ENCODE measurements around the gene TREML2. TPM values are rescaled to one million over a fixed set of nuclear protein-coding genes. Genes with fewer than 3 reads are reported as not detected.

TREML2 gene
- total and polyA plus RNA-seq, 2 of the 8 experiments (the other 6 are each of a cell fraction or from before 2014, with no cell fraction given) = 0.09 to 0.18 TPM

DNA sequence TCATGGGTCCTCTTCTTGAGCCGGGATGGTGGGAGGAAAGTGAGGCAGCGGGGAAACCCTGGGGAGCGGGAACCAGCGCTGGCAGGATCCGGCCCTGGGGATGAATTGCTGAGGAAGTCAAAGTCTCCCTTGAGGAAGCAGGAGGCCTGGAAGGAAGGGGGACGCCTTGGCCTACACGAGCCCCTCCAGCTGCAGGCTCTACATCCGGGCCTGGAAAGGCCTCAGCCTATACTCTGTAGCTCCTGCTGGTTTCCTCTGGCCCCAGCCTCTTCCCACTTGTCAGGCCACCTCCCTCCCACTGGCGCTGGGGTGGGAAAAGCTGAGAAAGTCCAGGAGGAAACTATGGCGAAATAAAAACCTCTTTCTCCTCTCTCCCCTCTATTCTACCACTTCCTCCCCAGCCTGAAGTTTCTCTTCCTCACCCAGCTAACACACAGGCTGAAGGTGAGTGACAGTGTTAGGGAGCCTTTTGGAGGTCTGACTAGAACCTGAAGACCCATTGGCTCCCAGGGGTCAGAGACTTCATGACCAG, 14.9 kb downstream of the TREML2 start (continued):
- TF ChIP-seq, protein P1, sequence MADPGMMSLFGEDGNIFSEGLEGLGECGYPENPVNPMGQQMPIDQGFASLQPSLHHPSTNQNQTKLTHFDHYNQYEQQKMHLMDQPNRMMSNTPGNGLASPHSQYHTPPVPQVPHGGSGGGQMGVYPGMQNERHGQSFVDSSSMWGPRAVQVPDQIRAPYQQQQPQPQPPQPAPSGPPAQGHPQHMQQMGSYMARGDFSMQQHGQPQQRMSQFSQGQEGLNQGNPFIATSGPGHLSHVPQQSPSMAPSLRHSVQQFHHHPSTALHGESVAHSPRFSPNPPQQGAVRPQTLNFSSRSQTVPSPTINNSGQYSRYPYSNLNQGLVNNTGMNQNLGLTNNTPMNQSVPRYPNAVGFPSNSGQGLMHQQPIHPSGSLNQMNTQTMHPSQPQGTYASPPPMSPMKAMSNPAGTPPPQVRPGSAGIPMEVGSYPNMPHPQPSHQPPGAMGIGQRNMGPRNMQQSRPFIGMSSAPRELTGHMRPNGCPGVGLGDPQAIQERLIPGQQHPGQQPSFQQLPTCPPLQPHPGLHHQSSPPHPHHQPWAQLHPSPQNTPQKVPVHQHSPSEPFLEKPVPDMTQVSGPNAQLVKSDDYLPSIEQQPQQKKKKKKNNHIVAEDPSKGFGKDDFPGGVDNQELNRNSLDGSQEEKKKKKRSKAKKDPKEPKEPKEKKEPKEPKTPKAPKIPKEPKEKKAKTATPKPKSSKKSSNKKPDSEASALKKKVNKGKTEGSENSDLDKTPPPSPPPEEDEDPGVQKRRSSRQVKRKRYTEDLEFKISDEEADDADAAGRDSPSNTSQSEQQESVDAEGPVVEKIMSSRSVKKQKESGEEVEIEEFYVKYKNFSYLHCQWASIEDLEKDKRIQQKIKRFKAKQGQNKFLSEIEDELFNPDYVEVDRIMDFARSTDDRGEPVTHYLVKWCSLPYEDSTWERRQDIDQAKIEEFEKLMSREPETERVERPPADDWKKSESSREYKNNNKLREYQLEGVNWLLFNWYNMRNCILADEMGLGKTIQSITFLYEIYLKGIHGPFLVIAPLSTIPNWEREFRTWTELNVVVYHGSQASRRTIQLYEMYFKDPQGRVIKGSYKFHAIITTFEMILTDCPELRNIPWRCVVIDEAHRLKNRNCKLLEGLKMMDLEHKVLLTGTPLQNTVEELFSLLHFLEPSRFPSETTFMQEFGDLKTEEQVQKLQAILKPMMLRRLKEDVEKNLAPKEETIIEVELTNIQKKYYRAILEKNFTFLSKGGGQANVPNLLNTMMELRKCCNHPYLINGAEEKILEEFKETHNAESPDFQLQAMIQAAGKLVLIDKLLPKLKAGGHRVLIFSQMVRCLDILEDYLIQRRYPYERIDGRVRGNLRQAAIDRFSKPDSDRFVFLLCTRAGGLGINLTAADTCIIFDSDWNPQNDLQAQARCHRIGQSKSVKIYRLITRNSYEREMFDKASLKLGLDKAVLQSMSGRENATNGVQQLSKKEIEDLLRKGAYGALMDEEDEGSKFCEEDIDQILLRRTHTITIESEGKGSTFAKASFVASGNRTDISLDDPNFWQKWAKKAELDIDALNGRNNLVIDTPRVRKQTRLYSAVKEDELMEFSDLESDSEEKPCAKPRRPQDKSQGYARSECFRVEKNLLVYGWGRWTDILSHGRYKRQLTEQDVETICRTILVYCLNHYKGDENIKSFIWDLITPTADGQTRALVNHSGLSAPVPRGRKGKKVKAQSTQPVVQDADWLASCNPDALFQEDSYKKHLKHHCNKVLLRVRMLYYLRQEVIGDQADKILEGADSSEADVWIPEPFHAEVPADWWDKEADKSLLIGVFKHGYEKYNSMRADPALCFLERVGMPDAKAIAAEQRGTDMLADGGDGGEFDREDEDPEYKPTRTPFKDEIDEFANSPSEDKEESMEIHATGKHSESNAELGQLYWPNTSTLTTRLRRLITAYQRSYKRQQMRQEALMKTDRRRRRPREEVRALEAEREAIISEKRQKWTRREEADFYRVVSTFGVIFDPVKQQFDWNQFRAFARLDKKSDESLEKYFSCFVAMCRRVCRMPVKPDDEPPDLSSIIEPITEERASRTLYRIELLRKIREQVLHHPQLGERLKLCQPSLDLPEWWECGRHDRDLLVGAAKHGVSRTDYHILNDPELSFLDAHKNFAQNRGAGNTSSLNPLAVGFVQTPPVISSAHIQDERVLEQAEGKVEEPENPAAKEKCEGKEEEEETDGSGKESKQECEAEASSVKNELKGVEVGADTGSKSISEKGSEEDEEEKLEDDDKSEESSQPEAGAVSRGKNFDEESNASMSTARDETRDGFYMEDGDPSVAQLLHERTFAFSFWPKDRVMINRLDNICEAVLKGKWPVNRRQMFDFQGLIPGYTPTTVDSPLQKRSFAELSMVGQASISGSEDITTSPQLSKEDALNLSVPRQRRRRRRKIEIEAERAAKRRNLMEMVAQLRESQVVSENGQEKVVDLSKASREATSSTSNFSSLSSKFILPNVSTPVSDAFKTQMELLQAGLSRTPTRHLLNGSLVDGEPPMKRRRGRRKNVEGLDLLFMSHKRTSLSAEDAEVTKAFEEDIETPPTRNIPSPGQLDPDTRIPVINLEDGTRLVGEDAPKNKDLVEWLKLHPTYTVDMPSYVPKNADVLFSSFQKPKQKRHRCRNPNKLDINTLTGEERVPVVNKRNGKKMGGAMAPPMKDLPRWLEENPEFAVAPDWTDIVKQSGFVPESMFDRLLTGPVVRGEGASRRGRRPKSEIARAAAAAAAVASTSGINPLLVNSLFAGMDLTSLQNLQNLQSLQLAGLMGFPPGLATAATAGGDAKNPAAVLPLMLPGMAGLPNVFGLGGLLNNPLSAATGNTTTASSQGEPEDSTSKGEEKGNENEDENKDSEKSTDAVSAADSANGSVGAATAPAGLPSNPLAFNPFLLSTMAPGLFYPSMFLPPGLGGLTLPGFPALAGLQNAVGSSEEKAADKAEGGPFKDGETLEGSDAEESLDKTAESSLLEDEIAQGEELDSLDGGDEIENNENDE (IDR thresholded peaks at IDR 0.05; ENCODE audit: insufficient replicate concordance, low read length) = no peak
- TF ChIP-seq EZH2 (IDR thresholded peaks at IDR 0.05; ENCODE audit: low read depth, low read length, severe bottlenecking) = no peak
- TF ChIP-seq, protein P2, sequence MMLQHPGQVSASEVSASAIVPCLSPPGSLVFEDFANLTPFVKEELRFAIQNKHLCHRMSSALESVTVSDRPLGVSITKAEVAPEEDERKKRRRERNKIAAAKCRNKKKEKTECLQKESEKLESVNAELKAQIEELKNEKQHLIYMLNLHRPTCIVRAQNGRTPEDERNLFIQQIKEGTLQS (IDR thresholded peaks at IDR 0.05; ENCODE audit: insufficient read depth, low read depth, low read length) = no peak
- TF ChIP-seq SP1 (IDR thresholded peaks at IDR 0.05; ENCODE audit: low read depth, low read length) = no peak
- TF ChIP-seq CHD2 (IDR thresholded peaks at IDR 0.05; ENCODE audit: low read length) = no peak
- no peak for TF ChIP-seq SRF (IDR thresholded peaks at IDR 0.05; ENCODE audit: low read depth, low read length)
- TF ChIP-seq KDM4A (IDR thresholded peaks at IDR 0.05; ENCODE audit: low read depth, low read length, severe bottlenecking) = no peak
- no peak for TF ChIP-seq TAF7 (optimal IDR thresholded peaks at IDR 0.05; ENCODE audit: borderline replicate concordance, low read depth, low read length)
- no peak for TF ChIP-seq NANOG (IDR thresholded peaks at IDR 0.05; ENCODE audit: insufficient read depth, low read depth, low read length, poor library complexity, severe bottlenecking)
- TF ChIP-seq, protein P3, sequence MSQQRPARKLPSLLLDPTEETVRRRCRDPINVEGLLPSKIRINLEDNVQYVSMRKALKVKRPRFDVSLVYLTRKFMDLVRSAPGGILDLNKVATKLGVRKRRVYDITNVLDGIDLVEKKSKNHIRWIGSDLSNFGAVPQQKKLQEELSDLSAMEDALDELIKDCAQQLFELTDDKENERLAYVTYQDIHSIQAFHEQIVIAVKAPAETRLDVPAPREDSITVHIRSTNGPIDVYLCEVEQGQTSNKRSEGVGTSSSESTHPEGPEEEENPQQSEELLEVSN (IDR thresholded peaks at IDR 0.05) = no peak
